Measurements from ENCODE around the gene MIXL1.

DNA sequence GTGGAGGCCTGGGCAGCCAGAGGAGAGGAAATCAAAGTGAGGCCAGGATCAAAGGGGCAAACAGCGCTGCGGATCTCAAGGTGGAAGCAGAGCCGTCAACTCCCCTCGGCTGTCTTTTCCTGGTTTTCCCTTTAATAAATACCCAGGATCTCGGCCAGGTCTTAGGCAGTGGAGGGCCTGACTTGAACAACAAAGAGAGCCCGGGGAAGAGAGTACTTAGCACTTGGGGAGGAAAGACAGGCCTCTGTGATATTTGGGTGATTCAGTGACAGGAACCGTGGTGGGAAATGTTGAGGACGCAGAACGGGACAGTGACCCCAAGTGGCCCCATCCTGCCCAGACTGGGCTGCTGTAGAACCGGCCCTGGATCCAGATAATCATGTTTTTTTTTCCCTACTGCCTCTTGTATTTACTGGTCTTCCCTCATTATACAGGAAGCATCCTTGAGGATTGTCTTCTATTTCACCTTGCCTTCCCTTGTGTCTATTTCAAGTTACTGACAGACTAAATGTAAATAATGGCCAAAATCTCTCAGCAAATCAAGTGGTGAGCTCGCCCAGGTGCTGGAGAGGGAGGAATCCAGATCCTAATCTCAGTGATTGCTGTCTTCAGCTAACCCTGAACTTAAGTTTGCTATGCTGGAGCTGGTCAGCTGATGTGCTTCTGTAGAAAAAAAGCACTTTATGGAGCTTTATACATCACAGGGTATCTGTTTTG is 2.8 kb upstream of the MIXL1 start:
- TF ChIP-seq, protein P1, sequence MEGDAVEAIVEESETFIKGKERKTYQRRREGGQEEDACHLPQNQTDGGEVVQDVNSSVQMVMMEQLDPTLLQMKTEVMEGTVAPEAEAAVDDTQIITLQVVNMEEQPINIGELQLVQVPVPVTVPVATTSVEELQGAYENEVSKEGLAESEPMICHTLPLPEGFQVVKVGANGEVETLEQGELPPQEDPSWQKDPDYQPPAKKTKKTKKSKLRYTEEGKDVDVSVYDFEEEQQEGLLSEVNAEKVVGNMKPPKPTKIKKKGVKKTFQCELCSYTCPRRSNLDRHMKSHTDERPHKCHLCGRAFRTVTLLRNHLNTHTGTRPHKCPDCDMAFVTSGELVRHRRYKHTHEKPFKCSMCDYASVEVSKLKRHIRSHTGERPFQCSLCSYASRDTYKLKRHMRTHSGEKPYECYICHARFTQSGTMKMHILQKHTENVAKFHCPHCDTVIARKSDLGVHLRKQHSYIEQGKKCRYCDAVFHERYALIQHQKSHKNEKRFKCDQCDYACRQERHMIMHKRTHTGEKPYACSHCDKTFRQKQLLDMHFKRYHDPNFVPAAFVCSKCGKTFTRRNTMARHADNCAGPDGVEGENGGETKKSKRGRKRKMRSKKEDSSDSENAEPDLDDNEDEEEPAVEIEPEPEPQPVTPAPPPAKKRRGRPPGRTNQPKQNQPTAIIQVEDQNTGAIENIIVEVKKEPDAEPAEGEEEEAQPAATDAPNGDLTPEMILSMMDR (IDR thresholded peaks at IDR 0.05): no peak
- TF ChIP-seq EZH2phosphoT487 (IDR thresholded peaks at IDR 0.05): no peak
